ENCODE results near the gene DRP2.

The DRP2 gene

DNA sequence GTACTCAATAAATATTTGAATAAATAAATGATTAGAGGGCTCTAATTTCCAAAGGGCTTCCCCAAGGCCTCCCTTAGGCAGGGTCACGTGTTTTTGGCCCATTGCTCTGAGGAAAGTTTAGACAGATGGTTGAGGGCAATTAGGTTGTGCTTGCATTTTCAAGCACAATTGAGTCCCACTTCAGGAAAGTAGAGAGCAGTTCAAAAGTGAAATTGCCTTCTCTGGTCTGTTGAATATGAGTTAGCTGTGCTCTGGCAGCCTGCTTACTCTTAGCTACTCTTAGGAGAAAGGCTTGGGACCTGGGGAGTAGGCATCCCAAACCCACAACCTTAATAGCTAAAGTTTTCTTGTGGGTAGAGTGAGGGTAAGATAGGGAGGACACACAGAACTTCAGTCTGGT is 9.0 kb upstream of the DRP2 start:
- no peaks in the 10 kb centered on the region for H3K9me3 ChIP-seq (ENCODE audit: severe bottlenecking)
- DNase-seq, result no peak
- no peaks in the 10 kb centered on the region for H3K36me3 ChIP-seq
- H3K4me3 ChIP-seq (ENCODE audit: low read depth, low read length), result no peak overlapping the region
- peaks cover 5% of the 10 kb centered on the region for H3K27me3 ChIP-seq (ENCODE audit: insufficient read depth, low read depth, severe bottlenecking)
- no peak overlapping the region for H3K27ac ChIP-seq
- TF ChIP-seq, protein P1, sequence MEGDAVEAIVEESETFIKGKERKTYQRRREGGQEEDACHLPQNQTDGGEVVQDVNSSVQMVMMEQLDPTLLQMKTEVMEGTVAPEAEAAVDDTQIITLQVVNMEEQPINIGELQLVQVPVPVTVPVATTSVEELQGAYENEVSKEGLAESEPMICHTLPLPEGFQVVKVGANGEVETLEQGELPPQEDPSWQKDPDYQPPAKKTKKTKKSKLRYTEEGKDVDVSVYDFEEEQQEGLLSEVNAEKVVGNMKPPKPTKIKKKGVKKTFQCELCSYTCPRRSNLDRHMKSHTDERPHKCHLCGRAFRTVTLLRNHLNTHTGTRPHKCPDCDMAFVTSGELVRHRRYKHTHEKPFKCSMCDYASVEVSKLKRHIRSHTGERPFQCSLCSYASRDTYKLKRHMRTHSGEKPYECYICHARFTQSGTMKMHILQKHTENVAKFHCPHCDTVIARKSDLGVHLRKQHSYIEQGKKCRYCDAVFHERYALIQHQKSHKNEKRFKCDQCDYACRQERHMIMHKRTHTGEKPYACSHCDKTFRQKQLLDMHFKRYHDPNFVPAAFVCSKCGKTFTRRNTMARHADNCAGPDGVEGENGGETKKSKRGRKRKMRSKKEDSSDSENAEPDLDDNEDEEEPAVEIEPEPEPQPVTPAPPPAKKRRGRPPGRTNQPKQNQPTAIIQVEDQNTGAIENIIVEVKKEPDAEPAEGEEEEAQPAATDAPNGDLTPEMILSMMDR (IDR thresholded peaks at IDR 0.05; ENCODE audit: low read depth, low read length), result no peak

GRCh38 chrX:101217689-101218088 is 1.9 kb upstream of the DRP2 start:
- TF ChIP-seq, protein P1 (IDR thresholded peaks at IDR 0.05; ENCODE audit: low read depth, low read length), result no peak
- no peaks in the 10 kb centered on the region for H3K9me3 ChIP-seq (ENCODE audit: severe bottlenecking)
- peaks cover 13% of the 10 kb centered on the region for H3K27me3 ChIP-seq (ENCODE audit: insufficient read depth, low read depth, severe bottlenecking)
- no peaks in the 10 kb centered on the region for H3K36me3 ChIP-seq
- H3K4me3 ChIP-seq (ENCODE audit: low read depth, low read length), result no peak overlapping the region
- no peak overlapping the region for H3K27ac ChIP-seq
- DNase-seq, result no peak

DNA sequence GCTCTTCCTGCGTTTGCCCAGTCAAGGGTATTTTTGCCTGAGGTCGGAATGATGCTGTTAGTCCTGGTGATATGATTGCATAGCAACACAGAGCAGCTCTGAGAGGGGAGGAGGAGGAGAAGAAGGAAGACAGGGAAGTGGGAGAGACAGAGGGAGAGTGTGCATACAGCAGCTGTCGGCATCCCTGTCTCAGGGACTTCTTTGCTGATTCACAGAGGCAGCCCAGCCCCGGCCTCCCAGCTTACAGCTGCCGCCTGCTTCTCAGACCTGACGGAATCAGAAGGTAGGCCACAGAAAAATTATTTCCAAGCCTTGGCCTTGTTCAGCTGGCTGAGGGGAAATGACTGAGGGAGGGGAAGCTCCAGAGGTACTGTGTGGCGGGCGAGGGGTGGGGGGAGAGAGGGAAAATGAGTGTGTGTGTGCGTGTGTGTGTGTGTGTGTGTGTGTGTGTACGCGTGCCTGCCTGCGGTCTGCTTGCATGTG is 319 bp downstream of the DRP2 start:
- Histone ChIP-seq H3K4me3 (ENCODE audit: low read depth, low read length) (no peak overlapping the region), H3K36me3 (no peaks in the 10 kb centered on the region), H3K27ac (no peak overlapping the region), H3K27me3 (ENCODE audit: insufficient read depth, low read depth, severe bottlenecking) (peaks cover 13% of the 10 kb centered on the region), H3K9me3 (ENCODE audit: severe bottlenecking) (no peaks in the 10 kb centered on the region)
- TF ChIP-seq, protein P1 (IDR thresholded peaks at IDR 0.05; ENCODE audit: low read depth, low read length), result no peak
- DNase-seq, result no peak

- TF ChIP-seq, protein P1 (IDR thresholded peaks at IDR 0.05; ENCODE audit: low read depth, low read length), result no peak
- Histone ChIP-seq H3K36me3 (no peaks in the 10 kb centered on the region), H3K27ac (no peak overlapping the region), H3K4me3 (ENCODE audit: low read depth, low read length) (no peak overlapping the region), H3K27me3 (ENCODE audit: insufficient read depth, low read depth, severe bottlenecking) (peaks cover 7% of the 10 kb centered on the region), H3K9me3 (ENCODE audit: severe bottlenecking) (no peaks in the 10 kb centered on the region)
- DNase-seq, result no peak
Observed at GRCh38 chrX:101220662-101221260, 1.2 kb downstream of the DRP2 start.

- H3K9me3 ChIP-seq (ENCODE audit: severe bottlenecking), result no peaks in the 10 kb centered on the region
- TF ChIP-seq, protein P1 (IDR thresholded peaks at IDR 0.05; ENCODE audit: low read depth, low read length), result no peak
Observed at GRCh38 chrX:101223226-101223625, 3.6 kb downstream of the DRP2 start.

GRCh38 chrX:101229170-101229569 is 9.6 kb downstream of the DRP2 start:
- no peak for DNase-seq
- no peak overlapping the region for H3K4me3 ChIP-seq (ENCODE audit: low read depth, low read length)
- H3K27me3 ChIP-seq (ENCODE audit: insufficient read depth, low read depth, severe bottlenecking), result peaks cover 15% of the 10 kb centered on the region
- H3K27ac ChIP-seq, result no peak overlapping the region
- TF ChIP-seq, protein P1 (IDR thresholded peaks at IDR 0.05; ENCODE audit: low read depth, low read length), result no peak
- H3K9me3 ChIP-seq (ENCODE audit: severe bottlenecking), result no peaks in the 10 kb centered on the region
- no peaks in the 10 kb centered on the region for H3K36me3 ChIP-seq

More at GRCh38 chrX:101223226-101223625, 3.6 kb downstream of the DRP2 start:
- H3K27me3 ChIP-seq (ENCODE audit: insufficient read depth, low read depth, severe bottlenecking), result peaks cover 3% of the 10 kb centered on the region
- H3K27ac ChIP-seq, result no peak overlapping the region
- no peak overlapping the region for H3K4me3 ChIP-seq (ENCODE audit: low read depth, low read length)
- DNase-seq, result no peak
- no peaks in the 10 kb centered on the region for H3K36me3 ChIP-seq

All from WERI-Rb-1 (cell line).